CD4-positive, alpha-beta T cell treated with Interleukin-15 for 1 hour (primary cell): Measurements from ENCODE around the gene FAM72D.
"Not testable (repeated sequence)": the region's sequence is repeated elsewhere in the genome, so short reads cannot be mapped to it uniquely, and the experiment has no call there.

Experiments
- DNase-seq: peaks from one replicate; pipeline ENCODE4 v3.0.0-alpha.2; 2020

The FAM72D gene

GRCh38 chr1:145093517-145094149, 2.1 kb upstream of the FAM72D start:
- DNase-seq = peak; percentile 18

DNA sequence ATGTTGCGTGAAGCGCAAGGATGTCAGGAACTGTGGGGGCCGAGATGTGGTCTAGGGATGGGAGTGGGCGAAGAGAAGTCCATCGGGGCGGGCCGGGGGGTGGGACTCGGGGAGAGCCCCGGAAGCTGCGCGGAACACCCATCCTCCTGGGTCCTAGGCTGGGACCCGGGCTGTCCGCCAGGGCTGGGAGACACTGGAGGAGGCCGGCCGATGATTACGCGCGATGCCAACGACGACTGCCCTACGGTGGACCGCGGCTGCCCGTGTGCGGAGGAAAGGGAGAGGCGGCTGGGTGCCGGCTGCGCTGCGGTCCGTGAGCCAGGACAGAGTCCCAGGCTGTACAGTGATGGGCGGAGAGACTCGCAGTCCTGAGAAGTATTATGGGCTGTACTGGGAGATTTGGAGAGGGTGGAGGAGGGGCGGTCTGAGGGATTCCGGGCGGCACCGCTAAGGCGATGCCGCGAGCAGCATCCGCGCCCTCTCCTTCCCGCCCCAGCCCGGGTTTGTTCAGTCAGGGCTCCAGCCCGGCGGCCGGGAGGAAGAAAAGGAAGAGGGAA, 1.0 kb upstream of the FAM72D start:
- not testable (repeated sequence) for DNase-seq

DNA sequence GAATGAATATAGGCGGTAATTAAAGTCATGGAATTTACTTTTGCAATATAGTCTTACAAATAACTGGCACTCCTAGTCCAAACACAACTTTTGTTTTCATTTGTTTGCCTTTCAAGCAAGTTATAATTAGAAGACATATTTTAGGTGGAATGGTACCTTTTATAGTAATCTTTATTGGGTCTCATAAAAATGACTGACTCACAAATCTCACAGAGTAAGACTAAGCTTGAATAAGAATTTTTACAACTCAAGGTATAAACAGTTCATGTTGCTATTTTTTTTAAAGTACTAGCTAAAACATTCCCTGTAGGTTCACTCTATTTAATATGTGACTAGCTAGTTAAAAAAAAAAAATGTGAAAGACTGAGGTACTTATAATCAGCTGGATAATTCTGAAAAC, 6.0 kb downstream of the FAM72D start:
- not testable (repeated sequence) for DNase-seq

DNA sequence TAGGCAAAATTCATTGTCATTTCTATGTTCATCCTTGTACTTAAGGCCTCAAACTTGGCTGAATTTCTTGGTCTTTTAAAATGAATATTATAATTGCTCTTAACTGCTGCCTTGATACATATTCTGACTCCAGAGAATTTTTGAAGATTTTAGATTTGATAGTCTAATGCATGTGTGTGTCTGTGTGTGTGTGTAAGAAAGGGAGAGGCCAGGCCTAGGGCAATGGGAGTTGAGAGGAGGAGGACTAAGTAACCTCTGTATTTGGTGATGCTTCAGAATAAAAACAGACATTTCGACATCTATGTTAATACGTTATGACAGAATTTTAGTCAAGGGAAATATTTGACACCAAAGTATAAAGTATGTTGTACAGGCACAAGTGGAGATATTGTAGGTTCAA, 7.5 kb downstream of the FAM72D start:
- DNase-seq = not testable (repeated sequence)

- not testable (repeated sequence) for DNase-seq
Observed at GRCh38 chr1:145111674-145112073, 15.9 kb downstream of the FAM72D start.

GRCh38 chr1:145112703-145113102, 16.9 kb downstream of the FAM72D start:
- not testable (repeated sequence) for DNase-seq

DNA sequence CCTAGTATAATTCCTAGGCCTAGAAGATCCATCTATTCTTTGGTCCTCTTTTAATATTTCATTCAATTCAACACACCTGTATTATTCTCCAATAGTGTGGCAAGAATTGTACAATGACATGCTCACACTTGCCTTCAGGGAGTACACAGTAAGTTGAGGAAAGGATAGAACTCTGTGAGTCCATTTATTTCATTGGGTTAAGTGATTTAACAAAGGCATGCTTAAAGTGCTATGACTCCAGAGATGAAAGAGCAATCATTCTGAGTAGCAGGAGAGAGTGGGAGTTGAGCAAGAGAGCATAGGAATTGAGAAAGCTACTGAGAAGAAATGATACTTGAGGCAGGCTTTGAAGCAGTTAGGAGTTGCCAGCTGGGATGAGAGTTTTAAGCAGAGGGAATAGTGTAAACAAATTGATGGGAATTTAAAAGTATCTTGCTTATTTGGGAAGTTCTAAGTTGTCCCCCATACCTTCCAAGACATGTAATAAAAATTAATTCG, 18.8 kb downstream of the FAM72D start:
- DNase-seq = not testable (repeated sequence)

- not testable (repeated sequence) for DNase-seq
Observed at GRCh38 chr1:145115587-145116493, 20.1 kb downstream of the FAM72D start.

- not testable (repeated sequence) for DNase-seq
Observed at GRCh38 chr1:145119842-145120241, 24.1 kb downstream of the FAM72D start.

GRCh38 chr1:145122344-145123061, 26.7 kb downstream of the FAM72D start:
- not testable (repeated sequence) for DNase-seq

- not testable (repeated sequence) for DNase-seq
Observed at GRCh38 chr1:145123062-145123395, 27.3 kb downstream of the FAM72D start.

DNA sequence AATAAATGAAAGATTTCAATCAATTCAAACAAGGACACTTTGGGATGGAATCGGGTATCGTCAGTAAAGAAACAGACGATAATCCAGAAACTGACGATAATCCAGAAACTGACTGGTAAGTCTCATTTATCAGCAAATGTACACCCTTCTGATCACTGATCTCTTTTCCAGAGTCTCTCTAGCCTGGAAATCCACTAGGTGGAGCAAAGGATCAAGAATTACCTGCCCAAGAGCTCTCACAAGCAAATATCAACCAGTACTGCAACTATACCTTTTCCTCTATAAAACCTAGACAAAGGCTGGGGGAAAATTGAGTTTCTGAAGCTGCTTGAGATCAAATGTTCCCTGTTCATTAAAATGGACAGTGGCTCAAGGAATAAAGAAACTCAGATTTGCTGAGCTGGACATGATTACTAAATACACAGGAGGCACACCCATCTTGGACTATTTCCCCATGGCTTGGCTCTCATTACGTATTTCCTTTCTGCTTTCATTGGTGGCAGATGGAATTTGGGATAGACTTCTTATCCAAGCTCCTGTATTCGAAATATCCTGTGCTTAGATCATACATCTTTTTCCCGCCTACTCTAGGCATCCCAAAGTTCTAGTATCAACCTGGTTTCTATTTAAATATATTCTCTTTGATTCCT, 28.3 kb downstream of the FAM72D start:
- DNase-seq = not testable (repeated sequence)

DNA sequence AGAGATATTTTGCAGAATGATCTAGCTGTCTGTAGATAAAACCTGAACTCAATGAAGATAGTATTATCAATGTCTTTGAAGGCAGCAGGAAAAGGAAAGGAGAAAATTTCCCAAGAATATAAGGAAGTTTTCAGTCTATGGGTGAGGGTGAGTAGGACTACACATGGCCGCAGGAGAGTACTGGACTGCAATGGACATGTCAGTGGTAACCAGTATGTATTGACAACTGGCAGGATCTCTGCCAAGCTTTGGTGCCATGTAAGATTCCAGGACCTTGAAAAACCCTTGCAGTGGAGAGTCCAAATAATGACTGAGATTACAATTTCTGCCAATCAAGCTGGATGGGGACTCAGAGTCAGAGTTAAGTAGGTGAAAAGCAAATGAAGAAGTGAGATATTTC, 29.3 kb downstream of the FAM72D start:
- DNase-seq = not testable (repeated sequence)

DNA sequence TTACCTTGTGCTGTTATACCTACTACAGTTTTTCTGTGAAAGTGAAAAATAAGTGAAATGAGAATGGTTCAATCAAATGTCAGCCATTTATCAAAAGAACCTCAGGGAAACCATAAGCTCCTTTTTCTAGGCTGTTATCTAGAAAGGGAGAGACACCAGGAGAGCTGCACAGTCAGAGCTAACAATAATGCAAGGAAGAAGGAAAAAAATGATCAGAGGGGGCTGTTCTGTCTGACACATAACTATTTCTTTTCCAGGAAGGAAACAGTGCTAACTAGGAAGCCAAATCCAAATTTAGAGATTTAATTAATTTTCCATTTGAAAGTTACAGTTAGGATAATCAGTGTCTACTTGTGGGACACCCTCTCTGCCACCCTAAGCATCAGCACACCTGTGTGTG, 31.4 kb downstream of the FAM72D start:
- not testable (repeated sequence) for DNase-seq

DNA sequence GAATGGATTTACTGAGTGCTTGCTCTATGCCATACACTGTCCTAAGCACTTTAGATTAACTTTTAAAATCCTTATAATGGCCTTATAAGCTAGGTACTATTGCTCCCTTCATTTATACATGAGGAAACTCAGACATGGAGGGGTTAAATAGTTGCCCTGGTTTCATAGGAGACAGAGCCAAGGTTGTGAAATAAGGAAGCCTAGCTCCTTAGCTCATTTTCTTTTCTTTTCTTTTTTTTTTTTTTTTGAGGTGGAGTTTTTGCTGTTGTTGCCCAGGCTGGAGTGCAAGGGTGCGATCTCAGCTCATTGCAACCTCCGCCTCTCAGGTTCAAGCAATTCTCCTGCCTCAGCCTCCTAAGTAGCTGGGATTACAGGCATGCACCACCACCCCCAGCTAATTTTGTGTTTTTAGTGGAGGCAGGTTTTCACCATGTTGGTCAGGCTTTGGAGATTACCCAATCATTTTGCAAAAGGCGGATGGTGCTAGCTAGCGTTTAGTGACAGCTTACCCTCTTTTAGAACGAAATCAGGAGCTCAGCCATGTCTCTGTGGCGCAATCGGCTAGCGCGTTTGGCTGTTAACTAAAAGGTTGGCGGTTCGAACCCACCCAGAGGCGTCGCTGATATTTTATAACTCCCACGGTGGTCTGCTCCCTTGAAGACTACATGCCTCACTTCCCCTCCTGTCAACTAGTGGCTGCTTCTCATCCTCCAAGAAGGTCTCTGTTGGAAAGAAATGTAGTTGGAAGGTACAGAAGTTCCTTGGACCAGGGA, 33.1 kb downstream of the FAM72D start:
- peak; percentile 16 for DNase-seq

DNA sequence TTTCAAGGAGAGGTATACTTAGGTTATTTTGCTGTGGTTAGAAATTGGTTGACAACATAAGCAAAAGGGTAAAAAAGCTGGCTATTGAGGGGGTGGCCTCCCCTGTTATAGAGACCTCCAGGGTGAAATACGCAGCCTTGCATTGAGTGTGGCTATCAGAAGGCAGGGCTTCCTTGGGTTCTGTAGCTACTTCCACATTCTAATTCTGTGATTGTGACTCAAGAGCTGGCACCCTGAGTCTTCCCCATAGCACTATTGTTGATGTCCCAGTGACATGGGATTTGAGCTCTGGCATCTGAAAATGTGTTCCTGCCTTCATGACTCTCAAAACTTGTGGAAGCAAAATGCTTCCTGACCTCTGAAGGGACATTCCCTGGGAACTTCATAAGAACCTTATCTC, 38.7 kb downstream of the FAM72D start:
- not testable (repeated sequence) for DNase-seq

DNA sequence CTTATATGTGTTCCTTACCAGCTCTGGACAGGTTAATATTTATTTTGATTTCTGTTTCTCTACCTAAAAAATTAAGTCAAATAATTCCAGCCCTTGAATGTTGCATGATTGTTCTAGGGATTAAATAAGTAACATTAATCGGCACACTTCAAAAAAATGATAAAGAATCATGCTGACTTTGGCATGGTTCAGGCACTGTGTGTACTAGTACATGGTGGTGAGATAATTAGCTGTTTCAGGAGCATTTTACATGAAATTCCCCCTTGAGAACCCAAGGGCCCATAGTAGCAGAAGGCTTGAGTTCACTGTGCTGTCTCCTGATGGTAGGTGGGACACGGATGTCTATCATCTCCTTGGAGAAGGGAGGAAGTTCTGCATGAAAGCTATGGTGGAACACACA, 44.8 kb downstream of the FAM72D start:
- DNase-seq = not testable (repeated sequence)

DNA sequence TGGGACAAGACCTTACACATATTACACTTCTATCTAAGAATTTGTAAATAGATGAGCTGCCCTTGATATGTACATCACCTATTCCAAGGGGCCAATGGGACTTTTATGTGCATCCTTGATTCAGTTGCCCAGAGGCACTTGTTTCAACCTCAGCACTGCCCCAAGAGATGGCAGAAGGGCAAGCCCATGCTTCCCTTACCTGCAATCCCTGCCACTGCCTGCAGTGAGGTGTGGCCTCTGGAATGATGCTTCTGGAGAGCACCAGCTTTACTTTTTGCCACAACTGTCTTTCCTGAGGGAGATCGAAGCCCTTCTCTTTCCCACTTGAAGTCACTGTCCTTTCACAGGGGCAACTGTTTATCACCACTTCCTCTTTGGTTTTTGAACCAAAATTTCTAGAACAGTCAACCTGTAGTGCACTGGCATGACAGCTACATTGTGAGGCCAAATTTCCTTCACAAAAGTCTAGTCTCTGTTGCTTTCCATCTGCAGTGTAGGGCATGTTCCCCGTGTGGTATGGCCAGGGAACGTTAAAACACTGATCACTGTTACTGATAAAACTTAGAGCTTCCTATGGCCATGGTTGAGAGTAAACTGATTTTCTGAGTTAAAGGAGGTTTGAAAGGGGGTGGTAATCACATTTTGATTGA, 48.6 kb downstream of the FAM72D start:
- not testable (repeated sequence) for DNase-seq

GRCh38 chr1:145146308-145146707, 50.5 kb downstream of the FAM72D start:
- DNase-seq = peak; percentile 2

- not testable (repeated sequence) for DNase-seq
Observed at GRCh38 chr1:145147172-145147571, 51.4 kb downstream of the FAM72D start.

- DNase-seq = not testable (repeated sequence)
Observed at GRCh38 chr1:145155421-145155820, 59.6 kb downstream of the FAM72D start.
